Neural progenitor cell (in vitro differentiated cells): ENCODE results near the gene NTM. TPM values are rescaled to one million over a fixed set of nuclear protein-coding genes. Genes with fewer than 3 reads are reported as not detected.

Experiments
- DNase-seq: peaks from one replicate; pipeline ENCODE4 v3.0.0-alpha.2; 2016; ENCODE audit warnings: low spot score
- H2AFZ ChIP-seq: fragments of 200-600 bp; sonication (generic); replicated peaks from 2 replicates; pipeline ENCODE4 v1.6.1; 2016; ENCODE audit warnings: antibody characterized with exemption
- H3F3A ChIP-seq: fragments of 200-600 bp; sonication (generic); 2 replicates; pipeline ENCODE4 v1.6.1; 2016; ENCODE audit warnings: antibody characterized with exemption, low read depth
- H3K27ac ChIP-seq: fragments of 200-600 bp; sonication (generic); 2 replicates; pipeline ENCODE4 v1.5.1; 2016; ENCODE audit warnings: mild to moderate bottlenecking
- H3K27me3 ChIP-seq: fragments of 200-600 bp; sonication (generic); 2 replicates; pipeline ENCODE4 v1.6.1; 2016; ENCODE audit warnings: mild to moderate bottlenecking, moderate library complexity
- H3K36me3 ChIP-seq: fragments of 200-600 bp; sonication (generic); 2 replicates; pipeline ENCODE4 v1.5.1; 2016
- H3K4me1 ChIP-seq: fragments of 200-600 bp; sonication (generic); 2 replicates; pipeline ENCODE4 v1.6.1; 2016; ENCODE audit warnings: mixed run types
- H3K4me2 ChIP-seq: fragments of 200-600 bp; sonication (generic); 2 replicates; pipeline ENCODE4 v1.6.1; 2016
- H3K4me3 ChIP-seq: fragments of 200-600 bp; sonication (generic); 2 replicates; pipeline ENCODE4 v1.5.1; 2016
- H3K79me2 ChIP-seq: fragments of 200-600 bp; sonication (generic); 2 replicates; pipeline ENCODE4 v1.6.1; 2016; ENCODE audit warnings: low read depth
- H3K9ac ChIP-seq: fragments of 200-600 bp; sonication (generic); 2 replicates; pipeline ENCODE4 v1.6.1; 2016
- H3K9me3 ChIP-seq: fragments of 200-600 bp; sonication (generic); 2 replicates; pipeline ENCODE4 v1.5.1; 2016; ENCODE audit warnings: low read depth
- H4K20me1 ChIP-seq: fragments of 200-600 bp; sonication (generic); 2 replicates; pipeline ENCODE4 v1.6.1; 2016; ENCODE audit warnings: low read depth
- H3K27ac Mint-ChIP-seq: 3 replicates; pipeline ENCODE4 v1.8.0; 2021; ENCODE audit warnings: mixed read lengths
- H3K27me3 Mint-ChIP-seq: 2 replicates; pipeline ENCODE4 v1.8.0; 2022; ENCODE audit warnings: low read depth, mild to moderate bottlenecking, inconsistent platforms, moderate library complexity, mixed read lengths; ENCODE audit not compliant: insufficient read depth
- H3K36me3 Mint-ChIP-seq: 3 replicates; pipeline ENCODE4 v1.8.0; 2021; ENCODE audit warnings: mixed read lengths
- H3K4me1 Mint-ChIP-seq: 3 replicates; pipeline ENCODE4 v1.8.0; 2021; ENCODE audit warnings: mixed read lengths
- H3K4me3 Mint-ChIP-seq: 3 replicates; pipeline ENCODE4 v1.8.0; 2021; ENCODE audit warnings: mild to moderate bottlenecking, moderate library complexity, mixed read lengths
- H3K9me3 Mint-ChIP-seq: 3 replicates; pipeline ENCODE4 v1.8.0; 2020; ENCODE audit warnings: mixed read lengths
- CTCF ChIP-seq: fragments of 200-600 bp; sonication (generic); IDR thresholded peaks from 2 replicates; pipeline ENCODE4 v1.5.1; 2017; ENCODE audit warnings: antibody characterized with exemption, mild to moderate bottlenecking
- EZH2 ChIP-seq: fragments of 200-600 bp; sonication (generic); IDR thresholded peaks from 2 replicates; pipeline ENCODE4 v1.6.1; 2017; ENCODE audit warnings: antibody characterized with exemption, mild to moderate bottlenecking, moderate library complexity
- EZH2phosphoT487 ChIP-seq: fragments of 200-600 bp; sonication (generic); IDR thresholded peaks from 2 replicates; pipeline ENCODE4 v1.6.1; 2017; ENCODE audit warnings: antibody characterized with exemption
- total RNA-seq: library from RNA; depleted of rRNA; stranded (reverse); fragments of >200 nt; gene quantifications from 2 replicates; pipeline ENCODE4 v1.2.3, GENCODE V29; 2015; ENCODE audit warnings: low replicate concordance

Gene NTM
- total RNA-seq, 1 donor from 2014 or later, result 4.3 TPM

GRCh38 chr11:131683666-131684065 is 313.3 kb downstream of the NTM start:
- no peaks in the 10 kb centered on the region for H3K9me3 Mint-ChIP-seq
- peaks cover 13% of the 10 kb centered on the region for H3K4me1 Mint-ChIP-seq
- Histone ChIP-seq H3K27ac (no peak overlapping the region), H3K9me3 (no peaks in the 10 kb centered on the region), H2AFZ (no peak overlapping the region), H3K36me3 (no peaks in the 10 kb centered on the region), H4K20me1 (no peaks in the 10 kb centered on the region), H3K4me1 (peaks cover 9% of the 10 kb centered on the region), H3K9ac (no peak overlapping the region), H3K79me2 (no peaks in the 10 kb centered on the region), H3K4me2 (no peak overlapping the region), H3K27me3 (peaks cover 7% of the 10 kb centered on the region), H3K4me3 (no peak overlapping the region), H3F3A (no peaks in the 10 kb centered on the region)
- H3K36me3 Mint-ChIP-seq, result no peaks in the 10 kb centered on the region
- DNase-seq, result no peak
- TF ChIP-seq EZH2phosphoT487, result no peak
- TF ChIP-seq CTCF, result no peak
- no peak for TF ChIP-seq EZH2
- H3K4me3 Mint-ChIP-seq, result no peak overlapping the region
- H3K27me3 Mint-ChIP-seq, result peaks cover 8% of the 10 kb centered on the region
- no peak overlapping the region for H3K27ac Mint-ChIP-seq

- H2AFZ ChIP-seq, result no peak overlapping the region
- H3K4me2 ChIP-seq, result no peak overlapping the region
- H4K20me1 ChIP-seq, result no peaks in the 10 kb centered on the region
- no peaks in the 10 kb centered on the region for H3K79me2 ChIP-seq
- no peak overlapping the region for H3K9ac ChIP-seq
- Mint-ChIP-seq H3K27ac (no peak overlapping the region), H3K9me3 (no peaks in the 10 kb centered on the region), H3K27me3 (peaks cover 10% of the 10 kb centered on the region), H3K4me3 (no peak overlapping the region), H3K36me3 (no peaks in the 10 kb centered on the region), H3K4me1 (peaks cover 13% of the 10 kb centered on the region)
- H3K36me3 ChIP-seq, result no peaks in the 10 kb centered on the region
- H3F3A ChIP-seq, result no peaks in the 10 kb centered on the region
- no peaks in the 10 kb centered on the region for H3K9me3 ChIP-seq
- peaks cover 13% of the 10 kb centered on the region for H3K4me1 ChIP-seq
- peaks cover 7% of the 10 kb centered on the region for H3K27me3 ChIP-seq
- TF ChIP-seq EZH2 (no peak), CTCF (no peak), EZH2phosphoT487 (no peak)
- H3K27ac ChIP-seq, result no peak overlapping the region
- H3K4me3 ChIP-seq, result no peak overlapping the region
- no peak for DNase-seq
Observed at GRCh38 chr11:131684111-131685060, 314.0 kb downstream of the NTM start.

- Mint-ChIP-seq H3K27ac (peak overlapping the region; percentile 48), H3K9me3 (no peaks in the 10 kb centered on the region), H3K4me1 (peaks cover 13% of the 10 kb centered on the region), H3K27me3 (peaks cover 18% of the 10 kb centered on the region), H3K4me3 (no peak overlapping the region), H3K36me3 (no peaks in the 10 kb centered on the region)
- no peak for DNase-seq
- H3K4me3 ChIP-seq, result no peak overlapping the region
- no peak overlapping the region for H3K27ac ChIP-seq
- H3K4me1 ChIP-seq, result peaks cover 13% of the 10 kb centered on the region
- H3F3A ChIP-seq, result no peaks in the 10 kb centered on the region
- no peaks in the 10 kb centered on the region for H3K9me3 ChIP-seq
- TF ChIP-seq EZH2phosphoT487 (no peak), CTCF (no peak), EZH2 (no peak)
- no peaks in the 10 kb centered on the region for H4K20me1 ChIP-seq
- no peak overlapping the region for H3K9ac ChIP-seq
- no peak overlapping the region for H3K4me2 ChIP-seq
- H3K27me3 ChIP-seq, result peaks cover 7% of the 10 kb centered on the region
- no peaks in the 10 kb centered on the region for H3K36me3 ChIP-seq
- H3K79me2 ChIP-seq, result no peaks in the 10 kb centered on the region
- no peak overlapping the region for H2AFZ ChIP-seq
Observed at GRCh38 chr11:131685206-131685605, 314.8 kb downstream of the NTM start.
